GM12892 (cell line): ENCODE data around the gene DNAJB12.

Experiments used
- POLR2A ChIP-seq: IDR thresholded peaks from 2 replicates; pipeline ENCODE4 v1.6.1; 2011; ENCODE audit warnings: low read depth, low read length, control low read depth
- POLR2AphosphoS5 ChIP-seq: IDR thresholded peaks from 2 replicates; pipeline ENCODE4 v1.6.1; 2011; ENCODE audit warnings: low read depth, low read length, control low read depth
- TAF1 ChIP-seq: IDR thresholded peaks from 2 replicates; pipeline ENCODE4 v1.6.1; 2011; ENCODE audit warnings: low read depth, mild to moderate bottlenecking, control low read depth, low read length, borderline replicate concordance

DNA sequence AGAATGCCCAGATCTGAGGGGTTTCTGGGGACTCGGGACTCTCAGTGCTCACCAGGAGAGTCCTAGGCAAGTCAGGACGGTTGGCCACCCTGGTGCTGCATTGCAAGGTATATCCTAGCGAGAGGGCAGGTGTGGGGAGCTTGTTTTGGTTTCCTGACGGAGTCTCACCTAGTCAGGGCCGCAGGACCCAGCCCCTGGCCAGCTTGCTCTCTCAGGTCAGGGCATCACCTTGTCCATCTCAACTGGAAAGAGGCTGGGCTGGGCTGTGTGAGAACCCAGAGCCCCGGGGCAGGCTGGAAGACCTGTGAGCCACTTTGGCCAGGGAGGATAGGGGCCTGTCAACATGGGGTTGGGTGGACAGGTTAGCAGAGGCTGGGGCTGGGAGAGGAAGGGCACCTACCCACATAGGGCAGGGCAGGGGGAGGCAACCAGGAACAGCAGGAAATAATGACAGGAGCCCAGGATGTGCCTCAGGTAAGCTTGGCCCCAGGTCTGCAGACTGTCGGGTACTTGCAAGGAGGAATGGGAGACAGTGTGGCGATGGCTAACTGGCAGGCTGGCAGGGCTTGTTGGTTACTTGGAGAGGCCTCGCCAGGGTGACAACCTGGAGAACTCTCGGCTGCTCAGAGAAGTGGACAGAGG lies 31.5 kb downstream of the DNAJB12 start:
- TF ChIP-seq POLR2AphosphoS5 (no peak), TAF1 (no peak), POLR2A (no peak)
